ENCODE measurements around the gene LDB1. TPM values are rescaled to one million over a fixed set of nuclear protein-coding genes. Genes with fewer than 3 reads are reported as not detected.

LDB1 gene
- total and polyA plus RNA-seq, 12 donors: 21.9 to 63.8 (median 53.3) TPM

DNA sequence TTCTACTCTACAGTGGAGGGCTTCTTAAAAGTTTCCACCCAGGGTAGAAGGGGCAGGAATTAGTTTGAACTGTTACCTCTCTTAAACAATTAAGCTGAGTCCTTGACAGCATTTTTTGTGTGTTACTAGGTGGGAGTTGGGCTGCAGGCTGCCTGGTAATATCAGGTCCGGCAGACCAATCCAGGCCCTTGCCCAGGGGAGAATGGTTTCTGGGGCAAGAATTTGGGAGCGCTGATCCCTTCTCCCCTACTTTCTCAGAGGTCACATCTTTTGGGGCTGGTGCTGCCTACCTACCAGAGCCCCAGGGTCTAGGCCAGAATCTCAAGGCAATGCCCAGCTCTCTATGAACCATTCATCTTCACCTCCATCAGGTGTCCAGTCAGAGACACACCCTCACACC, 14.2 kb upstream of the LDB1 start:
- intact Hi-C loops (cut with DNase I): loop anchor here in 1 of 10 donors (5.0 kb wide), 1 partner anchor 368 kb away; the partner anchor contains the start of genes ACTR1A and SUFU
- peaks cover 6 to 46% (median 41%) of the 10 kb centered on the region in 9 donors for H3K4me1 ChIP-seq
- DNase-seq (no peak), ATAC-seq (no peak)
- no peaks in the 10 kb centered on the region for H3K9me3 ChIP-seq
- H3K27ac ChIP-seq: peak overlapping the region in 7 of 10 donors; percentile 95 to 97 (median 97)
- WGBS, 2 donors: 47 to 63% methylated on average over 2 of the region's 2 CpGs
- no peaks in the 10 kb centered on the region for H3K27me3 ChIP-seq
- TF ChIP-seq, protein P1, sequence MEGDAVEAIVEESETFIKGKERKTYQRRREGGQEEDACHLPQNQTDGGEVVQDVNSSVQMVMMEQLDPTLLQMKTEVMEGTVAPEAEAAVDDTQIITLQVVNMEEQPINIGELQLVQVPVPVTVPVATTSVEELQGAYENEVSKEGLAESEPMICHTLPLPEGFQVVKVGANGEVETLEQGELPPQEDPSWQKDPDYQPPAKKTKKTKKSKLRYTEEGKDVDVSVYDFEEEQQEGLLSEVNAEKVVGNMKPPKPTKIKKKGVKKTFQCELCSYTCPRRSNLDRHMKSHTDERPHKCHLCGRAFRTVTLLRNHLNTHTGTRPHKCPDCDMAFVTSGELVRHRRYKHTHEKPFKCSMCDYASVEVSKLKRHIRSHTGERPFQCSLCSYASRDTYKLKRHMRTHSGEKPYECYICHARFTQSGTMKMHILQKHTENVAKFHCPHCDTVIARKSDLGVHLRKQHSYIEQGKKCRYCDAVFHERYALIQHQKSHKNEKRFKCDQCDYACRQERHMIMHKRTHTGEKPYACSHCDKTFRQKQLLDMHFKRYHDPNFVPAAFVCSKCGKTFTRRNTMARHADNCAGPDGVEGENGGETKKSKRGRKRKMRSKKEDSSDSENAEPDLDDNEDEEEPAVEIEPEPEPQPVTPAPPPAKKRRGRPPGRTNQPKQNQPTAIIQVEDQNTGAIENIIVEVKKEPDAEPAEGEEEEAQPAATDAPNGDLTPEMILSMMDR (IDR thresholded peaks at IDR 0.05): no peak
- peaks cover under 1 to 21% (median 16%) of the 10 kb centered on the region in 9 donors for H3K36me3 ChIP-seq
- H3K4me3 ChIP-seq: peak overlapping the region in 8 of 10 donors; percentile 75 to 98 (median 88)

DNA sequence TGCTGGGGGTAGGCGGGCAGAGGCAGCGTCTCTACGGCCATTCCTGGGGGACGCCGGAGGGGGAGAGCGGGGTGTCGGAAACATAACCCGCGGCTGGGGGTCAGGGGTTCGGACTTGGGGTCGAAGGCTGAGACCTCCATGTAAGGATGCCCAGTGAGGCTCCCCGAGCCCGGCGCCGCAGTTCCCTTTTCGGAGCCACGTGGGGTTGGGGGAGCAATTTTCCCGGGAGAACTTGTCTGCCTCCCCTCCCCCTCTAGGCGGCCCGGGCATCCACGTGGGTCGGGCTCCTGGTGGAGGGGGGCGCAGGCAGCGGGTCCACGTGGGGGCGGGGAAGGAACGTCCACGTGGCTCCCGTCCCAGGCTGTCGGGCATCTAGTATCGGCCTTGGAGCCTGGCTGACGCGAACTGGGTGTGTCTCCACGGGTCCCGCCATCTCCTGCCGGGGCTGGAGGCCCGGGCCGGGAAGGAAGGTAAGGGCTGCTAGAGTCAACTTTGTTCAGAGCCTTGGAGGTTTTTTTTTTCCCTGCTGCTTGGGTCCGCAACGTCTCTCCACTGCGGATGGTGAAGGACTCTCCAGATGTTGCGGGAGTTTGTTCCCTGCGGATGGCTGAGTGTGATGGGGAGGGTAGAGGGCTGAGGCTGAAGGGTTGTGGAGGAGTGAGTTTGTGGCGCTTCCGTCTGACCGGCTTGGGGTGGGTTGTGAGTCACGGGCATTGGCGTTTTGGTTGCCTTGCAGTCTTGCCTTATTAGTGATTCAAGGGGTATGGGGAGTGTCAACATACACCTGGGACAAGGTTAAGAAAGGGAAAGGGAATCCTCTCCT, 13.4 kb upstream of the LDB1 start:
- peak overlapping the region; percentile 54 to 99 (median 88) for H3K4me3 ChIP-seq
- intact Hi-C loops (cut with DNase I): loop anchor here in 1 of 10 donors (2.0 to 5.0 kb wide), 2 partner anchors 69 to 369 kb away; partner anchors contain the start of genes ACTR1A, HPS6 and SUFU
- ATAC-seq (peak; percentile 25 to 78 (median 48)), DNase-seq (peak; percentile 67 to 82)
- H3K27ac ChIP-seq: peak overlapping the region; percentile 60 to 97 (median 96)
- H3K27me3 ChIP-seq: no peaks in the 10 kb centered on the region
- peaks cover 6 to 46% (median 41%) of the 10 kb centered on the region in 9 donors for H3K4me1 ChIP-seq
- WGBS, 2 donors: 1 to 2% methylated on average over 42 to 47 of the region's 48 CpGs
- TF ChIP-seq, protein P1 (IDR thresholded peaks at IDR 0.05): no peak
- peaks cover 0 to 13% (median 8%) of the 10 kb centered on the region in 9 donors for H3K36me3 ChIP-seq
- H3K9me3 ChIP-seq: no peaks in the 10 kb centered on the region

- Histone ChIP-seq H3K9me3 (no peaks in the 10 kb centered on the region), H3K4me3 (peak within 1 kb of the TSS; percentile 54 to 99 (median 88)), H3K27me3 (no peaks in the 10 kb centered on the region), H3K27ac (peak within 1 kb of the TSS; percentile 60 to 97 (median 96)), H3K4me1 (peaks cover 6 to 46% (median 41%) of the 10 kb centered on the region in 9 donors), H3K36me3 (peaks cover 0 to 4% (median under 1%) of the 10 kb centered on the region in 9 donors)
- 0% methylated on average over 64 of the region's 64 CpGs for WGBS, 2 donors
- ATAC-seq (peak; percentile 93 to 98 (median 96)), DNase-seq (peak; percentile 97 to 99)
- TF ChIP-seq, protein P1 (IDR thresholded peaks at IDR 0.05): peak; percentile 84 to 97 (median 91)
- intact Hi-C loops (cut with DNase I): loop anchor here in 3 of 10 donors (1.0 to 5.0 kb wide), 4 partner anchors 12 to 370 kb away; partner anchors contain the start of genes NOLC1 (in 3 of the 3), ACTR1A (in 1 of the 3), HPS6 (in 1 of the 3) and LDB1 (in 1 of the 3)
These were observed 12.6 kb upstream of the LDB1 start, which contains the start of gene PPRC1 for GRCh38 chr10:102132563-102133372. PPRC1 (plus strand) TSS chr10:102133040; CDS start chr10:102133069, 29 bp downstream.
